Measurements from ENCODE around the gene AAR2. TPM values are rescaled to one million over a fixed set of nuclear protein-coding genes. Genes with fewer than 3 reads are reported as not detected.

The AAR2 gene
- total RNA-seq, 1 donor from 2014 or later = 19.0 TPM

- H3K9me3 Mint-ChIP-seq (ENCODE audit: unreplicated experiment) = peaks cover 2% of the 10 kb centered on the region
- DNase-seq = no peak
- TF ChIP-seq CTCF (IDR thresholded peaks at IDR 0.05; ENCODE audit: partially characterized antibody, unreplicated experiment) = no peak
- H3K27me3 Mint-ChIP-seq (ENCODE audit: unreplicated experiment) = peaks cover 1% of the 10 kb centered on the region
- no peak overlapping the region for H3K27ac Mint-ChIP-seq (ENCODE audit: unreplicated experiment)
- no peak overlapping the region for H3K4me3 Mint-ChIP-seq (ENCODE audit: unreplicated experiment)
- peaks cover 10% of the 10 kb centered on the region for H3K4me1 Mint-ChIP-seq (ENCODE audit: low read depth, unreplicated experiment)
- H3K36me3 Mint-ChIP-seq (ENCODE audit: unreplicated experiment) = no peaks in the 10 kb centered on the region
Measured at GRCh38 chr20:36238153-36238552, 1.9 kb downstream of the AAR2 start.

GRCh38 chr20:36238760-36239159 lies 2.5 kb downstream of the AAR2 start:
- H3K27ac Mint-ChIP-seq (ENCODE audit: unreplicated experiment) = no peak overlapping the region
- peaks cover 1% of the 10 kb centered on the region for H3K27me3 Mint-ChIP-seq (ENCODE audit: unreplicated experiment)
- no peak for TF ChIP-seq CTCF (IDR thresholded peaks at IDR 0.05; ENCODE audit: partially characterized antibody, unreplicated experiment)
- no peak for DNase-seq
- H3K4me3 Mint-ChIP-seq (ENCODE audit: unreplicated experiment) = no peak overlapping the region
- peaks cover 10% of the 10 kb centered on the region for H3K4me1 Mint-ChIP-seq (ENCODE audit: low read depth, unreplicated experiment)
- H3K36me3 Mint-ChIP-seq (ENCODE audit: unreplicated experiment) = no peaks in the 10 kb centered on the region
- H3K9me3 Mint-ChIP-seq (ENCODE audit: unreplicated experiment) = peaks cover 2% of the 10 kb centered on the region

GRCh38 chr20:36240076-36240475 lies 3.8 kb downstream of the AAR2 start:
- Mint-ChIP-seq H3K27ac (ENCODE audit: unreplicated experiment) (no peak overlapping the region), H3K36me3 (ENCODE audit: unreplicated experiment) (no peaks in the 10 kb centered on the region), H3K27me3 (ENCODE audit: unreplicated experiment) (peaks cover 1% of the 10 kb centered on the region), H3K4me3 (ENCODE audit: unreplicated experiment) (no peak overlapping the region), H3K9me3 (ENCODE audit: unreplicated experiment) (no peaks in the 10 kb centered on the region), H3K4me1 (ENCODE audit: low read depth, unreplicated experiment) (peaks cover 10% of the 10 kb centered on the region)
- no peak for TF ChIP-seq CTCF (IDR thresholded peaks at IDR 0.05; ENCODE audit: partially characterized antibody, unreplicated experiment)
- DNase-seq = no peak

- TF ChIP-seq CTCF (IDR thresholded peaks at IDR 0.05; ENCODE audit: partially characterized antibody, unreplicated experiment) = no peak
- no peak overlapping the region for H3K4me3 Mint-ChIP-seq (ENCODE audit: unreplicated experiment)
- H3K9me3 Mint-ChIP-seq (ENCODE audit: unreplicated experiment) = no peaks in the 10 kb centered on the region
- peaks cover 1% of the 10 kb centered on the region for H3K27me3 Mint-ChIP-seq (ENCODE audit: unreplicated experiment)
- no peaks in the 10 kb centered on the region for H3K36me3 Mint-ChIP-seq (ENCODE audit: unreplicated experiment)
- H3K4me1 Mint-ChIP-seq (ENCODE audit: low read depth, unreplicated experiment) = peaks cover 10% of the 10 kb centered on the region
- H3K27ac Mint-ChIP-seq (ENCODE audit: unreplicated experiment) = no peak overlapping the region
- DNase-seq = no peak
Measured at GRCh38 chr20:36241678-36242077, 5.4 kb downstream of the AAR2 start.

- no peaks in the 10 kb centered on the region for H3K36me3 Mint-ChIP-seq (ENCODE audit: unreplicated experiment)
Measured at GRCh38 chr20:36243726-36244125, 7.4 kb downstream of the AAR2 start.

More at GRCh38 chr20:36243726-36244125, 7.4 kb downstream of the AAR2 start:
- no peak overlapping the region for H3K4me3 Mint-ChIP-seq (ENCODE audit: unreplicated experiment)
- TF ChIP-seq CTCF (IDR thresholded peaks at IDR 0.05; ENCODE audit: partially characterized antibody, unreplicated experiment) = no peak
- no peak overlapping the region for H3K27ac Mint-ChIP-seq (ENCODE audit: unreplicated experiment)
- no peaks in the 10 kb centered on the region for H3K9me3 Mint-ChIP-seq (ENCODE audit: unreplicated experiment)
- H3K27me3 Mint-ChIP-seq (ENCODE audit: unreplicated experiment) = no peaks in the 10 kb centered on the region
- no peak for DNase-seq
- peaks cover under 1% of the 10 kb centered on the region for H3K4me1 Mint-ChIP-seq (ENCODE audit: low read depth, unreplicated experiment)
